DMS53 treated with DMSO at 0.1 percent for 48 hours (cell line): Measurements from ENCODE around the gene SRGAP1.
A peak's percentile ranks its signal among the peaks of the same experiment; 100 is the strongest.
"Not testable (repeated sequence)": the region's sequence is repeated elsewhere in the genome, so short reads cannot be mapped to it uniquely, and the experiment has no call there.

Experiments used
- DNase-seq: peaks from one replicate; lab custom pipeline; 2025; ENCODE audit not compliant: unreplicated experiment; lab: John Stamatoyannopoulos, UW

The SRGAP1 gene

GRCh38 chr12:63836936-63837335, 7.6 kb upstream of the SRGAP1 start:
- no peak for DNase-seq

DNA sequence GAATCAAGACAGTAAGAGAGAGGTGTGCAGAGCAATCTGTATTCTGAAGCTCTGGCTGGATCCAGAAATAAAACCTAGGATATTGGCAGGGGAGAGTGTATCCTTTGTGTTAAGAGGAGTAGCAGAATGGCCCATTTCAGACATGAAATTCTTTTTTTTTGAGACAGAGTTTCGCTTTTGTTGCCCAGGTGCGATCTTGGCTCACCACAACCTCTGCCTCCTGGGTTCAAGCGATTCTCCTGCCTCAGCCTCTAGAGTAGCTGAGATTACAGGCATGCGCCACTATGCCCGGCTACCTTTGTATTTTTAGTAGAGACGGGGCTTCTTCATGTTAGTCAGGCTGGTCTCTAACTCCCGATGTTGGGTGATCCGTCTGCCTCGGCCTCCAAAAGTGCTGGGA, 6.1 kb upstream of the SRGAP1 start:
- DNase-seq = no peak

DNA sequence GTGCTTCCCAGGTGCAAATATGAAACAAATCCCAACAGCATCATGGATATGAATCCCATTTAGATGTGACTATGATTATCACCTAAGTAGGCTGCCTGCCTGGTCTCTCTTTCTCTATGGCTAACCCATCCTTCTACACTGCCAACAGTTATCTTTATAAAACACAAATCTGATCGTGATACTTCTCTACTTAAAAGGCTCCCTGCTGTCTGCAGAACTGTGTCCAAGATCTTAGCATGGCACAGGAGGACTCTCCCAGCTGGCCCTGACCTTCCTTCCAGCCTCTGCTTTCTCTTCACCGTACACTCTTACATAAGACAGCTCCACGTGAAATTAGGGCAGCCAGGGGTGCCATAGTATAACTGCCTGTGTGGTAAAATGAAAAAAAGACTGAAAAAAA, 3.5 kb upstream of the SRGAP1 start:
- DNase-seq = no peak

- DNase-seq = no peak
Measured at GRCh38 chr12:63841571-63841970, 2.9 kb upstream of the SRGAP1 start.

- DNase-seq = not testable (repeated sequence)
Measured at GRCh38 chr12:63842750-63843149, 1.8 kb upstream of the SRGAP1 start.

DNA sequence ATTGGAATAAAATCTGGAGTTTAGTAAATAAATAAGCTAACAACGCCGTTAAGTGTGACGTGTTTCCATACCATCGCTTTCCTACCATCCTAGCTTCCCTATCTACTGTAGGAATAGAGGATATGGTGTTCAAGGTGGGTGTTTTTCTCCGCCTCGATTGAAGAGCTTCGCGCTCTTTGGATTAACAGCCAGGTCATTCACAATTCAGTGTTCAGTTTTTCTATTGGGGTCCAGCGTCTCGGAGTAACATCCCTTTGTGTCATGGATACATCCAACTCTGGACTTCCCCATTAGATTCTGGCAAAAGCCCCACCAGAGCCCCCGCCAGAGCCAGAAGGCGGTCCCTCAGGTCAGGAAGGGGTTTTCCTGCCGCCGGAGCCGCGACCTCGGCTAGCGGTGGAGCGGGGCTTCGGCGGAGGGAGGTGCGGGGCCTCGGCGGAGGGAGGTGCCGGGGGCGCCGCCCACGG, 1.2 kb upstream of the SRGAP1 start:
- peak; percentile 43 for DNase-seq

GRCh38 chr12:63843721-63844390, 644 bp upstream of the SRGAP1 start:
- peak; percentile 93 for DNase-seq

GRCh38 chr12:63845726-63846125, 1.2 kb downstream of the SRGAP1 start:
- peak; percentile 12 for DNase-seq

DNA sequence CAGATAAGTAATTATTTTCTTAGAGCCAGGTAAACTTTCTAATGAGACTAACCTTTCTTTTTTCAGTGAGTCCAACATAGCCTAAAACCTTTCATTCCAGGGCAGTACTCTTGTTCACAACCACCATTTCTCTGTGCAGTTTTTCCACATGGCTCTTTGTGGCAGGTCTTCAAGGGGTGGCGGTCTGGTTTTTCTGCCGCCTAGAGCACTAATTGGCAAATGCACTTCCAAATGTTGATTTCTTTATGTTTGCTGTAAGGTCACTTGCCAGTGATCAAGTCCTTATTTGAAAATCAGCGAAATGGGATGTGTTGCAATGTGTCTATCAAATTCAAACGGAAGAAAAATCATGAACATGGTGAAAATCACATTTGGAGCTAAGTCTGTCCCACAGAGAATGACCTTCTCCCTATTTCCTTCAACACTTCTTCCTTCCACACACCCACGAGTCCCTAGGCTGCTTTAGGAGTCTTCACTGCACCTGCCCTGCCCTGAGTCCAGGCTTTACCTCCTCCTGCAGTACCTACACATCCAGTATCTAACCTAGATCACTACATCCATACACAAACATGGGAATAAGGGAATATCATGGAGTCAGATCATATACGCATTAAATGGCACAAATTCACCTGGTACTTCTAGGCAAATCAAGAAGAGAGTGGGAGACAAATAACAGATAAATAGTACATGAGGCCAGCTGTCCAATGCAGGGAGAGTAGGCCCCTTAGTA, 1.9 kb downstream of the SRGAP1 start:
- DNase-seq = no peak

DNA sequence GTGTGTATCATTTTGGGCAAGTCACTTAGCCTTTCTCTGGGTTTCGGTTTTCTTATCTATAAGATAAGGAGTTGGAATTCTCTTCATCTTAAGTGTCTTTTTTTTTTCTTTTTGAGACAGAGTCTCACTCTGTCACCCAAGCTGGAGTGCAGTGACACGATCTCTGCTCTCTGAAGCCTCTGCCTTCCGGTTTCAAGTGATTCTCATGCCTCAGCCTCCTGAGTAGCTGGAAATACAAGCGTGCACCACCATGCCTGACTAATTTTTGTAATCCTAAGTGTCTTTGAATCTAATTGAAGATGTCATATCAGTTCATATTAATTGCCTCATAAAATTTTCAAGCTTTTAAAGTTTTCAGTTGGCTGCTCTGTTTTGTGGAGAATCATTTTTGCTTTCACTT, 4.0 kb downstream of the SRGAP1 start:
- no peak for DNase-seq

- no peak for DNase-seq
Measured at GRCh38 chr12:63849106-63849620, 4.7 kb downstream of the SRGAP1 start.

DNA sequence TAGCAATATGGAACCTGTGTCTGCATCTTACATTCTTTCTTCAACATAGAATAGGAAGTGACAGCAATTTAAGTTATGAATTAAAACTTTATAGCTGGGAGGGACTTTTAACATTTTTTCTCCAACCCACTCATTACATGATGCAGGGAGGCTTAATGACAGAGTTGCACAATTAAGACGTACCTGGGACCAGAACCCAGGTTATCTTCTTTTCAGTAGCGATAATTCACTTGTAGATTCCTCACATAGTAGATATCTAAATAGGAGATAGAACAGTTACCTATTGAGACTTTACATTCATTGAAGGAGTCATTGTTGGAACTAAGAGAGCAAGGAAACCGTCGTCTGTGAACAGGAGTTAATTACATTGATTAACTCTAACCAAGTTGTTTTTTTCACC, 5.1 kb downstream of the SRGAP1 start:
- DNase-seq = no peak

- DNase-seq = no peak
Measured at GRCh38 chr12:63853978-63854377, 9.5 kb downstream of the SRGAP1 start.

GRCh38 chr12:63855299-63855698, 10.8 kb downstream of the SRGAP1 start:
- DNase-seq = no peak

DNA sequence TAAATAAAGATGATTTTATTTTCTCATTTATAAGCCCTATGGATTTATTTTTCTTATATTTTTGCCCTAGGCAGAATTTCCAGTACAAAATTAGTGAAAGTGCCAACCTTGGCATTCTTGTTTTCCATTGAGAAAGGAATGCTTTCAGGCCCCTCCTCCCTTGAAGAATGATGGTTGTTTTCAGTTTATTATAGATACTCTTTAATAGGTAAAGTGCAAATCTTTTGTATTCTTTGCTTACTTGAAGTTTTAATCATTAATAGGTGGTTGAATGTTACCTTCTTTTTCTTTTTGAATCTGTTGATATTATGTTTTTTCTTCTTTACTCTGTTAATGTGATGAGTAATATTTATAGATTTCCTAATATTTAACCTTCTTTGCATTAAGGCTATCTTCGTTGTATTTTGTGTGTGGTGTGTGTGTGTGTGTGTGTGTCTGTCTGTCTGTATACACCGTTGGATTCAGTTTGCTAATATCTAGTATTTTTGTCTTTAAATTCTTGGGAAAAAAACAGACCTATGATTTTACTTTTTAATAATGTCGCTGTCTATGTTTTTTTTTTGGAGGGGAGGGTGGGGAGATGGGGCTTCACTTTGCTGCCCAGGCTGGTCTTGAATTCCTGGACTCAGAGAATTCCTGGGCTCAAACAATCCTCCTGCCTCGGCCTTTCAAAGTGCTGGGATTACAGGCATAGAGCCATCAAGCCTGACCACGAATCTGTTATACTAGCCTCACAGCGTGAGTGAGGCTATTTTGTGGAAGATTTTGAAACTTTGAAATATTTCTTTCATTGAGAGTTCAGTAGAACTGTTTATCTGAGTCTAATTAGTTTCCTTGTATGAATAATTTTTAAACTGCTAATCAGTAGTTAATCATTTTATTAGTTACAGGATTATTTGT, 13.5 kb downstream of the SRGAP1 start:
- DNase-seq = no peak

GRCh38 chr12:63859880-63860279, 15.4 kb downstream of the SRGAP1 start:
- DNase-seq = not testable (repeated sequence)

DNA sequence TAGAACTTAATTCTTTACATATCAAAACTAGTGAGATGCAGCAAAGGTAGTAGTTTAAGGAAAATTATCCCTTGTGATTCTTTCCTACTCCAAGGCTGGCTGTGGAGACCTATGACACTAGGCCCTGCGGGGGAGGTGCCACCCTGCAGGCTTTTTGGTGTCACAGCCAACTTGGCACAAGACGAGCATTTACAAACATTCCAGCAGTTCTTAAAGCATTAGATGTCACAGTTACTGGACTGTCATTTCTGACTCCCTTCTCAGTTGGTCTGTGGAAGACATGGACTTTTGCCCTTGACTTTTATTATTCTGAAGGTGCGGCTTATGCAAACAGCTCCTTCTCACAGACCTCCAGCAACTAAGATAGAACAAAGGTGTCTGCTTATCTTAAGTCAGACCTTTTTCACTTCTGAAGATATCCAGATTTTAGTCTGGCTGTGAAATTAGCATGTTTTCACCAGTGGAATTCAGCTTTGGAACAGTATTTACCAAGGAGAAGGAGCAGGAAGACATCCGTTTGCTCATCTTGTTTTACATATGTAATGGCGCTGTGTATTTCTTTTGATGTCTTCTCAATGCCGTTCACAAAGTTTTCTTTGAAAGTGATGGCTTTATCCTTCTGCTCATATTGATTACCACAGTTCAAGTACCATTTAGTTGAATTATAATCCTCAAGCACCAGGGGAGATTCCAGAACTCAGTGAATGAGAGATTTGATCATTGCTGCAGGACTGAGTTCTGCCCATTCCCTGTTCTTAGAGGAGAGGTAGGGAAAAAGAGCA, 17.9 kb downstream of the SRGAP1 start:
- peak; percentile 5 for DNase-seq

DNA sequence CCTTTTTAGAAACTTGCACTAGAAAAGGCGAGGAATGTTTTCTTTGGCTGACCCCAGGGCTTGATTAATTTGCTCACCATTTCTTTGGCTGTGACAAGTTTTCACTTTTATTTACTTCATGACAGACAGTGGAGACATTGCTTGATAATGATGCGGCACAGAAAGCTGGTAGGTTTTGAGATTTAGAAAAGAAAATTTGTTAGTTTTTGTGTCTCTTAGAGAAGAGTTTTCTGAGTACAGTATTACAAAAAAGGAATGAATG, 18.4 kb downstream of the SRGAP1 start:
- no peak for DNase-seq

GRCh38 chr12:63863658-63864453, 19.4 kb downstream of the SRGAP1 start:
- no peak for DNase-seq

GRCh38 chr12:63864454-63864706, 19.9 kb downstream of the SRGAP1 start:
- DNase-seq = no peak
